Esophagus mucosa (tissue), 1 donor: ENCODE measurements around the gene TMF1. TPM values are rescaled to one million over a fixed set of nuclear protein-coding genes. Genes with fewer than 3 reads are reported as not detected.
A peak's percentile ranks its signal among the peaks of the same experiment; 100 is the strongest.

Source experiments
- ATAC-seq: fragments of 200-7000 bp; cut with Tn5 transposase; one replicate; pipeline ENCODE4 v1.9.1; 2020
- total RNA-seq: library from RNA; stranded (reverse); gene quantifications from one replicate; pipeline ENCODE4 v1.2.4, GENCODE V29; 2023
- donor health status: DM: yes; HTN: yes; CAD: no.

TMF1 gene
- total RNA-seq, 1 donor from 2014 or later, result 16.0 TPM

DNA sequence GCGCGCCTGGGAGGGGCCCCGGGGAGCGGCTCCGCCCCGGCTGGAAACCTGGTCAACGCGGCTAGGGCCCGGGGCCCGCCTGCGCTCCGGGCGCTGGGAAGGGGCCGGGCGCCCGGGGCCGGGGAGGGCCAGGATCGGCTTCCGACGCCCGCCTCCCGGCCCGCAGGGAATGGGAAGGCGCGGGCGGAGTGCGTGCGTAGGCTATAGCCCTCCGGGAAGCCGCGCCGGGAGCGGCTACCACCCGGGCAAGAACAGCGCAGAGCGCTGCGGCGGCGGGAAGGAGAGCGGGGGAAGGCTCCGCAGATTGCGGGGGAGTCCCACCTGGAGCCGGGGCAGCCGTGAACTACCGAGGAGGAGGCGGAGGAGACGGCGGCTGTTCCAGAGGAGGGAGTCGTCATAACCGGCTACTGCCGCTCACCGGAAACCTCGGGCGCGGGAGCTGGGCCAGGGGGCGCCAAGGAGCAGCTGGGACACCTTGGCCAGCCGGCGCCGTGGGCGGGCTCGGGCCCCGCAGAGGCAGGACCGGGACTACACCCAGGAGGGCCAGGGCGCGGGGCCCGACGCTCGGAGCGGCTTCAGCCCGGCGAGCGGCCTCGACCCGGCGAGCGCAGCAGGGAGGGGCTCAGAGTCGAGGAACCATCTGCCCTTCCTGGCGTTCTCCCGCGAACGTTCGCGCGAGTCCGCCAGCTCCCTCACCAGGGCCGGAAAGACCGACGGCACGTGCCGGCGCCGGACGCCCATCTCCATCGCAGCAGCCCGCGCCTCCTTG is 38.7 kb downstream of the TMF1 start, which contains the start of gene EOGT:
TSS of gene EOGT (minus strand) at position 432 of the 769 bp plus-strand sequence. CDS start 3,838 bp downstream, outside the sequence.
- peak; percentile 89 for ATAC-seq

DNA sequence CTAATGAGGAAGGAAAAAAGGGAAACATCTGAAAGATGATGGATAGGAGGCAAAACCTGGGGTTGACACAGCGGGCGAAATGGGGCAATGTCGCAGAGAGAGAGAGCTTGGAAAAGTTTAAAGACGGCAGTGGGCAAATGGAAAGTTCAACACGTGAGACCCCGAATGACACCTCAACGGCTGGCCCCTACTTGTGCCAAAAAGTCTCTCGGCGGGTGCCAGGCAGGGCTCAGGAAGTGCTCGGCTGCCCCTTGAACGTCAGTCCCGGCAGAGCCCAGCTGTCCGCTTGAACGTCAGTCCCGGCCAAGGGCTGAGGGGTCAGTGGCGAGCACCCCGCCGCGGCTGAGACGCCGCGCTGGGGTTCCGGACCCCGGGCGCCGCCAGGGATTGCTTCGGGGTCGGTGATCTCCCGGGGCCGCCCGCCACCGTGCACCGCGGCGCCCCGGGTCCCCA is 39.3 kb downstream of the TMF1 start:
- peak; percentile 47 for ATAC-seq

DNA sequence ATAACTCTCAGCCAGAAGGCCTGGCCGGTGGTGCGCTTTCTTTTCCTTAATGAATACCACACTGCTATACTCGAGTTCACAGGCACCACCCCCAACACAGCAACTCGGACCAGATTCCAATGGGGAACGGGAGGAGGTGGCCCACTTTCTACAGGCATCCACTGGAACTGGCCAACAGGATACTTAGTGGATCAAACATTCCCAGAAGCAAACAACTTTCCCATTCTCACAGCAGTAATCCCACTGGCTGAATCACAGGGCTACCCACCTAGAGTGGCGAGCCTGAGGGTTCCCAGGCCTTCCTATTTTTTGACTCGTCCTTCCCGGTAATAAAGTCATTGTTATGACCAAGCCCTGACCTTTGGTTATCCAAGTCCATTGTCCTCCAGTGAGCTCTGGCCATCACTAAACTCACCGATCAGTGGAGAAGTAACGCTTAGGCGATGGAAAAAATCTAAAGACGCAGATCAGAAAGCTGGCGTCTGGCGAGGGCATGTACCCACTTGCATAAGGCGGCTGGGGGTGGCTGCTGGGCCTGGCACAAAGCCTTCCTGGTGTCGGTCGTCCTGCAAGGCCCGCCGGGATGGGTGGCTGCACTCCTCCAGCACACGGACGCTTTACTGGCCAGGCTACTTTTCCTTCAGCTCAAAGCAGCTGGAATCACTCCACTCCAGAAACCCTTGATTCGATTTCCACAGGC is 39.9 kb downstream of the TMF1 start:
- ATAC-seq, result peak; percentile 71

DNA sequence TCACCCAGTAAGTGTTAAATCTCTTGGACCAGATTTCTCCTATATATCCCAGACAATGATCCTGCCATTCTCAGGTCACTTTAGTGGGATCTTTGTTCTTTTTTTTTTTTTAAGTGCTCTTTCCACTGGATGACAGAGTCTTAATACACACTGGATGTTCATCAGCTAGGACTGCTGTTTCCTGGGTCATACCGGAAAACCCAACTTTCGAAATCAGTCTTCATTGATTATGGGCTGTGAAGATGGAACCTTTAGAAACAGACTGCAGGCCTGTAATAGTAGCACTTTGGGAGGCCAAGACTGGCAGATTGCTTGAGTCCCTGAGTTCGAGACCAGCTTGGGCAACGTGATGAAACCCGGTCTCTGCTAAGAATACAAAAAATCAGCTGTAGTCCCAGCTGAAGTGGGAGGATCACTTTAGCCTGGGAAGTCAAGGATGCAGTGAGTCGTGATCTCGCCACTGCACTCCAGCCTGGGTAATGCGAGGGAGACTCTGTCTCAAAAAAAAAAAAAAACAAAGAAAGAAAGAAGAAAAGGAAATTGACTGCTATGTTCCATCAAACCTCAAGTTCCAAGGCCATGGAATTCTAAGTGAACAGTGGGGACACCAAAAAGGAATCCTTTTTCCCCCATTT is 40.9 kb downstream of the TMF1 start:
- no peak for ATAC-seq

DNA sequence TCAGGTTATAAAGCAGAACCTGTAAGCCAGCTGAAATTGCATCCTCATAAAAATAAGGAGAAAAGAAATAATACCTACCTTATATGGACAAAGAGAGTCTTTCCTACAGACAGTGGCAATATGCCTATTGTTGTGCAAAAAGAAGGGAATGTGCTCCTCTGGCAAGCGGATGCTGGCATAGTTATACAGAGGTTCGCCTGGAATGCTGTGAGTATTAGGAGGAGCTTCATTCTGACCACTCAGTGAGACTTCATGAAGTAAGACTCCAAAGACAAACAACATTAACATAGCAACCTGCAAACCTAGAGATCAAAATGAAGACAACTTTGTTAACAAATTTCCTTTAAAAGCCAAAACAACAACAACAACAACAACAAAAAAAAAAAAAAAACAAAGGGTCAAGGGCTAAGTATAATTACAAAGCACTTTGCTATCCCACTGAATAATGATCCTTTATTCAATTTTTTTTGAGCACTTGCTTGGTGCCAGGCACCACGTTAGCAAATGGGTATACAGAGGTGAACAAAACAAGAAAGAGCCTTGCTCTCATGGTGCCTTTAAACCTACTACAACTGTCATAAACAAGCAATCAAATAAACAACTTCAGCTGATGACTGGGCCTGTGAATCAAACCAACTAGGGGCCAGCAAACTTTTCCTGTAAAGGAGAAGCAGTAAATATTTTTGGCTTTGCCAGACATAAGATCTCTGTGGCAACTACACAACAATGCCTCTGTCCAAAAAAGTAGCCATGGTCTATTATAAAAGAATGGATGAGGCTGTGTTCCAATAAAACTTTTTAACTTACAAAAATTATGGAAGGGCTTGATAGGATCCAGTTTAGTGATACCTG is 42.3 kb downstream of the TMF1 start:
- no peak for ATAC-seq

DNA sequence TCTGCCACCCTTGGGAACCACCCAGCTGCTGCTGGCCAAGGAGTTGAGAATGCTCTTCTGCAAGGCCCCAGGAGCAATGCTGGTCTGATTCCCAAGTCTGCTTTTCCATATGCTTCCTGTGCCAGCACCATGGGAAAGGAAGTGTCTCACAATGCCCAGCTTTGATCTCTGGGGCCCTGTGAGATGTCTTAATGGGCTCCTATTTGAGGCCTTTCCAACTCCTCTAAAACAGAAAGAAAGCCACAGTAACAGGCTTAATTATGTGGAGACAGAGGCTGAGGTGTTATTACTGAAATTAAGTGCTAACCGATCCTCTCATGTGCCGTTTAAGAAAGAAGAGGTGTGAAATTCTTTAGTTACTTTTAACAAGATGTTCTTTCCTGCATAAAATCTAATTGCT is 43.2 kb downstream of the TMF1 start:
- no peak for ATAC-seq

DNA sequence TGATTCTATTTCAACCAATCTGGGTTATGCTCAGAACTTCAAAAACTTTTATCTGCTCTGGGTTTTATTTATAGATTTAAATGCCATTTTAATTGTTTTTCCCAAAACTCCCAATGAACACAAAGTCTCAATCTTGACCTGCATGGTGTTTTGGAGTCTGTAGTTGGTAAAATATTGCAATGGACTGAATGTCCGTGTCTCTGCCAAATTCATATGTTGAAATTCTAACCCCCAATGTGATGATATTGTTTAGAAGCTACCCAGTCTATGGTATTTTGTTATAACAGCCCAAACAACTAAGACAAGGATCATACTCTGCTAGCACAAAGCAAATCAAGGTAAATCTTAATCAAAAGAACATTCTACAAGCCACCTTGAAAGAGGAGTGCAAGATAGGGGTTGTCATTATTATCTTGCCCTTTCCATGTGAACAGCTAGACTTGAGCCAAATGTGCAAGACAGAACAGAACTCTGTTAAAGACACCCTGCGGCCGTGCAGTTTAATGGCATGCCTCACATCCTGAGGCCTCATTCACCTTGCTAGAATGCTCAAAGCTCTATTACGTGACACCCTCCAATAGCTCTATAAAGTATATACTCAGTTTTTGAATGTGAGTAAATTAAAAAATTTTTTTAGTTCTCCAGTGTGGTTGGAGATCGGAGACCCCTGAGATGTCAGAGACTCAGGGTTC is 46.2 kb downstream of the TMF1 start:
- no peak for ATAC-seq

DNA sequence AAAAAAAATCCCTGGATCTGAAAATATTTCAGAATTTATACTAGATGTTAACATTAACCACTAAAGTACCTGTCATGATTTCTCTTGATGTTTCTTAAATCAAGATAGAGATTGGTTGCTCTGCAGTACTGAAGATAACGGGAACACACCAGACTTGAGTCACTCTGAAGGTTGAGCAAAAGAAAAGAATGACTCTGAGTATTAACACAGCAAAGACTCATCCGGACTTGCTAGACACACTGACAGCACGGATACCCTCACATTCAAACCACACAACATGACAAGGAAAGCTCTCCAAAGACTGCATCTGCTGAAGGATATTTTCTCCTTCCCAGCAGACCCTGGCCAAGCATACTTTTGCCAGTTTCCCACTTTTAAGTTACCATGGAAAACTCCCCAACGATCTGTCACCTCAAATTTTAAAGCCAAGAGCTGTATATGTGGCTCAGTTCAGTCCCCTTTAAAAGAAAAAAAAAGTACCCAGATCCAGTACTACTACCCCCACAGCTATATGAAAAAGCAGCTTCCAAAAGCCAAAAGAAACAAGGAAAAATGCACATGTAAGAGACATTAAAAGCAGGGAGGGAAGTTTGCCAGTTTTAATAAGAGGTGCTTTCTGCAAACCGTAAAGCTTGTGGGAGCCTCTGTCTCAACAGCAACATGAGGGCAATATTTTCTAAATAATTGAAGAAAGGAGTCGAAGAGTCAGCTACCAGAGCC is 46.9 kb downstream of the TMF1 start:
- no peak for ATAC-seq

DNA sequence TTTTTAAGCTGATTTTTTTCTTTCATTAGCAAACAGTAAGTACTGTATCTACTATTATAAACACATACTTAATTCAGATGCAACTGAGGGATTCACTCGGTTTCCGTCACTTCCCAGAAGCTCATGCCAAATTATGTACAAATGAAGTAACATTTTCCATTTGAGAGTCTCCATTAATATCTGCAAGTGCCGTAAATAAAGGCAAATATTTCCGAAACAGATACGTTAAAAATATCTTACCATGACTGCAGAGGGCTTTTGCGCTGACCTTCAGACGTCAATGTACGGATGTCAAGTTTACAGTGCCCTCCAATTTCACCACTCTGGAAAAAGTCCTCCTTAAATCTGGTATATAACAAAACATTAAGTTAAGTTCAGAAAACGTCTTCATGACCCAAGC is 48.0 kb downstream of the TMF1 start:
- no peak for ATAC-seq

DNA sequence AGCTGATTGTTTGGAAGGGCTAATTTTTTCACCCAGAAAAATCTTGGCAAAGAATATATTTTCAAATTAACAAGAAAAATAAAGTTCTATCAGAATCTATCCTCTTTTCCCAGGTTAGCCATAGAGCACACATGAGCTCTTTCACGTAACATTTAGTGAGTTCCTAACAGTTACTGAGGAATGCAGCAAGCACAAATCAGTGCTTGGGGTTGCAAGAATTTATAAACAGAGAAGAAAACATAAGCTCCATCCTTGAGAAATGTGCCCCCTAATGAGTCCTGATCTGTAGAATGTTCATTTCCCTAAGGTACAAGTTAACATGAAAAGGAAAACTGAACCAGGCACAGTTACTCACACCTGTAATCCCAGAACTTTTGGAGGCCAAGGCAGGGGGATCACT is 52.5 kb downstream of the TMF1 start:
- no peak for ATAC-seq

DNA sequence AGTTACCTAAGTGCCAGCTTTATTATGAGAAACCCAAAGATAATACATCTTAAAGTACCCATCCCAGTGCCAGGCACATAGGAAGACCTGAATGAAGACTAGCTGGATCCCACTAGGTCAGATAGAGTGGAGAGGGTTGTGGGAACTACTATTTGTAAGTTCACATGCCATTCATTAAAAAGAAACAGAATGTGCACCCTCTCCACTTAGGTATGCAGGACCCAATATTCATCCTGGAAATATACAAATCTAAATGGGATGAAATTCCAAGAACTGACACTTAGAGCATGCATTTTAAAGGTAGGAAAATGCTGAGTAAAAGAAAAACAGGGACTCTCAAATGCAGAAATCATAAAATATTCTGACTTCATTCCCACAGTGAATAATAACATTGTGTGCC is 53.0 kb downstream of the TMF1 start:
- no peak for ATAC-seq

DNA sequence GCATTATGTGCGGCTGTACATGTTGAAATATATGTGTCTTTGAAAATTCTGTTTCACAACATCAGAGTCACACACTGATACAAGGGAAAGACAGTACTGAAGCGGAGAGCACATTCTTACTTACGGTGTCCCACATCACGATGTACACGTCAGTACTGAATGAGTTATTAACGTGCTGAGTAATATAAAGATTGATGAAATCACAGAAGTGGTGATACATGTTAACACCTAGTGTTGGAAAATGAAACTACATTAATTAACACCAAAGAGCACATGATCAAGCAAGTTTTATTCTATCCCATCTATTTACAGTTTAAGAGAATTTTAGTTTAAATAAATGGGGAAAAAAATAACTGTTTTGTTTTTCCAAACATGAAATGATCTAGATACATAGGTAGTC is 54.2 kb downstream of the TMF1 start:
- no peak for ATAC-seq

DNA sequence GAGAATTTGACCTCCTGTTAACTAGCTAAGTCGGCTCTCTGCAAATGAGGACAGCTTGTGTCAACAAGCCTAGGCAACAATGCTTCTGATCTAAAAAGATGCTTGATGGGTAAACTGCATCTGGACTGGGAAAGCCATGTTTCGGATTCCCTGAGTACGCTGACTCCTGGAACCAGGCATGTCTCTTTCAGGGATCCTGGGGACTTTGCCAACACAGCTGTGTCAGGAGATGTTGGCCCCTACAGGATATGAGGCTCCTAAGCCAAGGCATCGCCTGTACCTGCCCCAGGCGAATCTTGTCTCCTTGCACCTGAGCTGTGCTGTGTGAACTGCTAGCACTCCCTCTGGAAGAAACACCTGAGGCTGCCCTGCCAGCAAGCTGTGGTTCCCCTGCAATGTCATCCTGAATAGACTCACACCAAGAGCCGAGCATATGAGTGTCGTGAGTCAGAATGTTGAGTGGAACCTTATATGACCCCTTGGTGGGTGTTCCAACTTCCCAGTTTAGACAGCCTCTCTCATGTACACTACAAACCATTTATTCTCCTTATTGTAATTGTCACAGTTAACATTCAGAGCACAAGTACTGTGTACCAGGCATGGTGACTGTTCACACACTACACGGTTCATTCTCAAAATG is 55.7 kb downstream of the TMF1 start:
- ATAC-seq, result peak; percentile 55

DNA sequence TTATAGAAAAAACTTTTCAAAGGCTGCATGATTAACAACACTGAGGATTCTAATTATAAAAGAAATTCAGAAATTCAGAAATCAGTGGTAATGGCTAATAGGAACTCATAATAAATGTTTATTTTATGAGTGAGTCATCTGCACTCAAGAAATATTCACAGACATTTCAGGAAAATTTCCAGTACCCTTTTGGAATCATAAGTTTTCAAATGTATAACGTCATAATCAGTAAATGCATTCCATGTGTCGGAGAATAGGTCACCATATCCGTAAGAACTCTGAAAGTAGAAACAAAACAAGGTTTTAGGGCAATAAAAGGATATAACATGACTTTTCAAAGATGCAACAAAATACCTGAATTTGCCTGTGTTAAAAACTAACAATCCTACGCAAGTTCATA is 63.4 kb downstream of the TMF1 start:
- no peak for ATAC-seq

DNA sequence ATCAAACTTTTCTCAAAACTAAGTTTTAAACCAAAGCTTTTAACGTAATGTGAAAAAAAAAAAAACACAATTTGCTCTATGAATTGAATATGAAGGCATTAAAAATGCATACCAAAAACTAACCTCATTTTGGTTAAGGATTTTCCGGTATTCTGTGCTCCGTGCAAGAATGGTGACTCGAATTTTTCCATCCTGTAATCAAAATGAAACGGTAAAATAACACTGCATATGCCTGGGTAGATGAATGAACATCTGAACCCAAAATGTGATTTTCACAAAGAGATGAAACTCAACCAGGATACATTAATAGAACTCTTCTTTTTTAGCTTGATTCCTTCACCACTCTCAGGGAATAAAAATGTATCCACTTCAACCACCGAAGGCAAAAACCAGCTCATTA is 64.8 kb downstream of the TMF1 start:
- no peak for ATAC-seq

DNA sequence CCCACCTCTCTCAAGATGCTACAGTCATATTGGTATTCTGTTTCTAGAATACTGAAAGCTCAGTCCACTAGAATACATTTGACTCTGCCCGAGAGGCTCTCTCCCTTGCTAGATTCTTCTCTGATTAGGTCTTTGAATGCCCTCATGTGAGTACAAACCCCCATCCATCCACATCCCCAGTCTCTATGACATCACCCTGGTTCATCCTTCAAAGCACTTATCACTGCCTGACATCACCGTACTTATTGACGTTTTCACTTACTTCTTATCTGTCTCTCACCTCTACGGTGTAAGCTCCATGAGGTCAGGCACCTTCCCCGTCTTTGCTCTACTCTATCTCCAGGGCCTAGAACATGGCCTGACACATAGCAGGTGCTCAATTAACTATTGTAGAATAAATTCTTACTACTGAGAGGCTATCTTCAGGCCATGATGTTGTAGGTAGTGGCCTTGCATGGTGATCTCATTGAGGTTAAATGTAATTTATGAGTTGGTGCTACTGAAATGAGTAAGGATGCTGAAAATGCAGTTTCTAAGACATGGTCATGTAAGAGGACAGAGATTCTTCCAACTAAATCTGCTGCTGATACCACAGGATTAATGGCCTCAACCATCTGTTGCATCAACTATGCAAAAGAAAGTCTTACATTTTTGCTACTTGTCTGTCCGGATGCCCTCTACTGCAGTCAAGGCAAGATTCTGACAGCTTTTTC is 65.5 kb downstream of the TMF1 start:
- no peak for ATAC-seq

DNA sequence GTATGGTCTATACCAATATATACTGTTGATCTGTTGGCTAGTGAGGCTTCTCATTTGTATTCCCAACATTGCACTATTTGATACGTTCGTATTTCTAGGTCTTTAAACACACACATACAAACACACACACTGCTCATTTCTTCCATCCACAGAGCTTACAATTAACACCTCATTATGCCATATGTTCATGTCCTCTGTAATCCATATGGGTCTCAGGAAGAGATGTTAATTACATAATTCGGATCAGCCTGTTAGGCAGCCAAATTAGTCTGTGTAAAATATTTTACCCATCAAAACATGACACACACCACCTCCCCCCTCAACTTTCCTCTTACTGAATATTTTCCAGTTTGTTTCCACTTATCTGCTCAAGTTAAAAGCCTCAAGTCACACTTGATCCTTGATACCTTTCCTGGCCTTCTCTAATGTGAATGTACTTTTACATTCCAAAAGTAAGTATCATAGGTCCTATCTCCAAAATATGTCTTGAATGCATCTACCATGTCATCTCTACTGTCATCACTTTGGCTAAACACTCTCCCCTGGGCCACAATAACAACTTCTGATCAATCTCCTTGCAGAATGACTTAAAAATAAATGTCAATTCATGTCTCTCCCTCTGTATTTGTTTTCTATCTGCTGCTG is 66.9 kb downstream of the TMF1 start:
- no peak for ATAC-seq

DNA sequence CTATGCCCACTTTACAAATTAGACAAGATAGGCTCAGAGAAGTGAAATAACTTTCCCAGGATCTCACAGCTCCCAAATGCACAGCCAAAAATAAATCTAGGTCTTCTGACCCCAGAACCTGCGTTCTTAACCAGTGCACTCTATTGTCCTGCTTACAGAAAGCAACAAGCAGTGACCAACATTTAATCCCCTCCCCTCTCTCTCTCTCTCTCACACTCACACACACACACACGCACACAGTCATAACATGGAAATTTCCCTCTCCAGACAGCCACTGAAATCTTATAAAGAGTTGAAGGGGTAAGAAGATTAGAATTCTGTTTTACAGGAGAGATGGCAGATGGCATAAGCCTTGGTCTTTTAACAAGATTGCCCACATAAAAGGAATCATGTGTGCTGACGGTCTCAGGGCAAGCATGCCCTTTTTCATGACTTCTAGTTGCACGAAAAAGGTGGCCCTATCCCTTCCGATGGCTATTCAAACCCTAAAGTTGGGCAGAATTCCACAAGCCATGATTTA is 68.1 kb downstream of the TMF1 start:
- no peak for ATAC-seq

DNA sequence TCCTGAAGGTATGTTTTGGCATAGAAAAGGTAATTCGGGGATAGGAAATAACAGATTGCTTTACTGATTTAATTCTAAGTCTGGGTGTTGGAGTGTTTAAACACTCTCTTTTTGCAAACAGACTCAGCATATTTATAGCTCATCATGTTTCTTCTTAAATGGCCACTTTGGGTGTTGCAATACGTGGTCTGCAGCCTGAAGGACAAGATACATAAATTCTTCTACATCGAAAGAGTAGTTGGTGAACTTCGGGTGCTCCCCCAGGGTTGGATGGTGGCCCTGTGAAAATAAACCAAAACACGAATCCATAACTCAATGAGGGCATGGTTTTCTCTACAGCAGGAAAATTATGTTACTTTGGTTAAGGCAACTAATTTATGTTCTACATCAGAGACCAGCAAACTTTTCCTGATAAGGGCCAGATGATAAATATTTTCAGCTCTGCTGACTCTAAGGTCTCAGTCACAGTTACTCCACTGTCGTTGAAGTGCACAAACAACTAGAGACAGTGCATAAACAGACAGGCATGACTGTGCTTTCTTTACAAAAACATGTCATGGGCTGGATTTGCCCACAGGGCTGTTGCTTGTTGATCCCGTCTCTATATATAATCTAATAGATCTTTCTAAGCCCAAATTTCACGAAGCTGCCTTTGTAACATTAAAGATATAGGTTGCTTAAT is 74.5 kb downstream of the TMF1 start:
- ATAC-seq, result no peak
